Measurements from ENCODE around the gene KAT7. TPM values are rescaled to one million over a fixed set of nuclear protein-coding genes. Genes with fewer than 3 reads are reported as not detected.

The KAT7 gene
- total and polyA plus RNA-seq, 10 of the 15 experiments (the other 5 are each of a cell fraction or from before 2014, with no cell fraction given) = 6.6 to 45.8 (median 26.3) TPM

DNA sequence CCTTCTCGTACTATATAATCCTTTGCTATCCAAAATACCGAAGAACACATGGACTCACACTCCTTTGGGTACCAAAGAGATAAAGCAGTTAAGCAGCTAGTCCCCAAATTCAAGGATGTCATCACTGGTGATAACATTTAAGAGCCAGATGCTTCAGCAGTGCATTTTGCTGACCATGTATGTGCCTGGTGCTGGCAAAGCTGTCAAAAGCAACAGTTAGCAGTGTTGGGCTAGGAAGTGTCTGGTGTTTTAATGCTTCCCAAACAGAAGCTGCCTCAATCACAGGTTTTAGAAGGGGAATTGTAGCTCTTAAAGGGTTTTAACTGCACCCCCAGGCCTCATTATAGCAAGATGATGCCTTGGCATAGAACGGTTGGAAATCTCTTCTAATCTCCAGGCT is 29.3 kb upstream of the KAT7 start (continued):
- no peak for TF ChIP-seq ELK1 (IDR thresholded peaks at IDR 0.05; ENCODE audit: low read depth, low read length)
- no peak for TF ChIP-seq EZH2 (IDR thresholded peaks at IDR 0.05; ENCODE audit: borderline replicate concordance, control insufficient read depth, low read depth, low read length)
- no peak for TF ChIP-seq WRNIP1 (IDR thresholded peaks at IDR 0.05; ENCODE audit: borderline replicate concordance, low read depth, low read length)
- TF ChIP-seq SIN3A (IDR thresholded peaks at IDR 0.05; ENCODE audit: low read depth, low read length) = no peak

DNA sequence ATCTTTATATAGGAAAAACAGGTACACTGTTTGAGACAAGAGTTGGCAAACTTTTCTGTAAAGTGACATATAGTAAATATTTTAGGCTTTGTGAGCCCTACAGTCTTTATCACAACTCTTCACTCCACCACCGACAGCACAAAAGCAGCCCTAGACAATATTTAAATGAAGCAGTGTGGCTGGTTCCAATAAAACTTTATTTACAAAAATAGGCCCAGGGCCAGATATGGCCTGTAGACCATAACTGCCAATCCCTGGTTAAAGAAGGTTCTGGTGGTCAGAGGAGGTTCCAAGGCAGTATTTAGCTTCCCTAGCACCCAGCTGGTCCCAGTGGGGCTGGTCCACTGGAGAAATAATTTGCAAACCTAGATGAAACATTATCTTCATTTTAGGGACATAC is 28.2 kb upstream of the KAT7 start:
- ChIA-PET RAD21 (ENCODE audit: unreplicated experiment) (interaction anchor here (2.5 to 4.3 kb wide), 2 partner anchors 13 to 18 kb away, joined by 23 to 37 read pairs; no protein-coding TSS in a partner anchor), SMC1A (ENCODE audit: uncharacterized antibody, unreplicated experiment) (interaction anchor here (0.8 to 12.5 kb wide), 7 partner anchors 11 to 242 kb away, joined by 3 to 128 read pairs (median 5); no protein-coding TSS in a partner anchor), POLR2A (interaction anchor here (1.3 to 8.5 kb wide), 4 partner anchors 11 to 20 kb away, joined by 3 to 116 read pairs (median 4); no protein-coding TSS in a partner anchor), CTCF (interaction anchor here (1.3 kb wide), 1 partner anchor 21 kb away, joined by 5 read pairs; no protein-coding TSS in a partner anchor)
- H3K27me3 ChIP-seq (replicated peaks in 1 of 2; ENCODE audit: control insufficient read depth in 2 of 2, insufficient read depth in 2 of 2, low read length in 1 of 2) = no peaks in the 10 kb centered on the region
- no peaks in the 10 kb centered on the region for H3K9me3 ChIP-seq (replicated peaks; ENCODE audit: control insufficient read depth, insufficient read depth, low read length)
- H3K4me1 ChIP-seq (ENCODE audit: control insufficient read depth, insufficient read depth, low read length) = peaks cover 18% of the 10 kb centered on the region
- intact Hi-C loops (cut with micrococcal nuclease; ENCODE audit: unreplicated experiment) (loop anchor here (5.0 kb wide), 1 partner anchor 53 kb away; the partner anchor contains the start of gene SLC35B1), in situ Hi-C loops (cut with MboI) (no loop called here)
- H2AFZ ChIP-seq (ENCODE audit: control insufficient read depth, low read depth, low read length) = no peak overlapping the region
- no peak for FAIRE-seq
- H3K27ac ChIP-seq (ENCODE audit: control insufficient read depth, insufficient read depth) = no peak overlapping the region
- peaks cover 21% of the 10 kb centered on the region for H3K79me2 ChIP-seq (ENCODE audit: control insufficient read depth, insufficient read depth, low read length)
- DNase-seq (ENCODE audit: low read depth, low spot score) = no peak
- no TSS peak for BruUV-seq (replicated peaks)
- no peak overlapping the region for H3K4me3 ChIP-seq
- ATAC-seq = no peak
- TF ChIP-seq CUX1 (IDR thresholded peaks at IDR 0.05; ENCODE audit: insufficient replicate concordance, low read depth, low read length) = no peak
- peak; percentile 86 for TF ChIP-seq ZBTB40 (IDR thresholded peaks at IDR 0.05; ENCODE audit: borderline replicate concordance)
- H3K36me3 ChIP-seq (ENCODE audit: control insufficient read depth in 2 of 2, insufficient read depth in 2 of 2, low read length in 1 of 2) = peaks cover 0 to 6% of the 10 kb centered on the region in 2 experiments; a peak in 1 of 4 replicates
- 96% methylated on average over 1 of the region's 1 CpG for WGBS (ENCODE audit: insufficient coverage, insufficient replicate concordance, low lambda C conversion rate, missing lambda C conversion rate)
- peak overlapping the region; percentile 91; the same call in 1 of the 2 replicates for H3K4me2 ChIP-seq (ENCODE audit: control insufficient read depth, insufficient read depth)
- H4K20me1 ChIP-seq (ENCODE audit: control insufficient read depth, insufficient read depth) = no peaks in the 10 kb centered on the region; the same call in 1 of the 2 replicates
- no peak overlapping the region for H3K9ac ChIP-seq (ENCODE audit: control insufficient read depth, insufficient read depth, low read length)

Data from GM12878 (cell line).